ENCODE results near the gene ALDH1B1.

ALDH1B1 gene

GRCh38 chr9:38441347-38442085 is 49.0 kb downstream of the ALDH1B1 start:
- no peak for DNase-seq

GRCh38 chr9:38442473-38443096 is 50.1 kb downstream of the ALDH1B1 start:
- no peak for DNase-seq

GRCh38 chr9:38443181-38443580 is 50.7 kb downstream of the ALDH1B1 start:
- DNase-seq, result no peak

- no peak for DNase-seq
Measured at GRCh38 chr9:38443597-38443996, 51.1 kb downstream of the ALDH1B1 start.

- DNase-seq, result no peak
Measured at GRCh38 chr9:38445154-38446043, 52.9 kb downstream of the ALDH1B1 start.

GRCh38 chr9:38447703-38448102 is 55.2 kb downstream of the ALDH1B1 start:
- DNase-seq, result no peak
